PC-3 (cell line): ENCODE results near the gene PSMD3. TPM values are rescaled to one million over a fixed set of nuclear protein-coding genes. Genes with fewer than 3 reads are reported as not detected.
"Not testable (repeated sequence)": the region's sequence is repeated elsewhere in the genome, so short reads cannot be mapped to it uniquely, and the experiment has no call there.

Source experiments
- ATAC-seq: fragments of 200-7000 bp; cut with Tn5 transposase; 2 replicates; pipeline ENCODE4 v1.9.1; 2020; ENCODE audit warnings: mild to moderate bottlenecking, moderate library complexity
- BruUV-seq: library from RNA; stranded (reverse); fragments of 400-500 nt; replicated peaks from 2 replicates; lab custom pipeline; 2021; lab: Mats Ljungman, UMichigan
- CTCF ChIA-PET: fragments of 300-600 bp; sonication (Branson Sonifier 250); formaldehyde crosslinking; loops from one replicate; lab custom pipeline; 2022; ENCODE audit warnings: antibody characterized with exemption; lab: Charles Lee
- POLR2A ChIA-PET: fragments of 300-600 bp; sonication (Branson Sonifier 250); formaldehyde crosslinking; loops from one replicate; lab custom pipeline; 2022; ENCODE audit warnings: antibody characterized with exemption; ENCODE audit not compliant: unreplicated experiment; lab: Charles Lee
- DNase-seq: peaks from one replicate; pipeline ENCODE4 v3.0.0-alpha.2; 2015
- H2AFZ ChIP-seq: fragments of 300-600 bp; sonication (generic); 2 replicates; pipeline ENCODE4 v1.6.0; 2016; ENCODE audit warnings: antibody characterized with exemption, low read length
- H3F3A ChIP-seq: fragments of 300-600 bp; sonication (generic); one replicate; pipeline ENCODE4 v1.6.0; 2017; ENCODE audit warnings: antibody characterized with exemption, low read length, control low read depth, mild to moderate bottlenecking; ENCODE audit not compliant: unreplicated experiment
- H3K27ac ChIP-seq: fragments of 300-600 bp; sonication (generic); 2 replicates; pipeline ENCODE4 v1.5.1; 2016; ENCODE audit warnings: mild to moderate bottlenecking, low read length
- H3K27me3 ChIP-seq: fragments of 300-600 bp; sonication (generic); 2 replicates; pipeline ENCODE4 v1.6.1; 2016; ENCODE audit warnings: low read length, mixed read lengths
- H3K36me3 ChIP-seq: fragments of 300-600 bp; sonication (generic); 2 replicates; pipeline ENCODE4 v1.6.1; 2016; ENCODE audit warnings: low read depth, mixed run types, low read length, mixed read lengths
- H3K4me1 ChIP-seq: fragments of 300-600 bp; sonication (generic); 2 replicates; pipeline ENCODE4 v1.5.1; 2016; ENCODE audit warnings: low read length; ENCODE audit not compliant: insufficient read depth
- H3K4me2 ChIP-seq: fragments of 300-600 bp; sonication (generic); 2 replicates; pipeline ENCODE4 v1.6.0; 2016; ENCODE audit warnings: low read length
- H3K4me3 ChIP-seq: fragments of 300-600 bp; sonication (generic); 2 replicates; pipeline ENCODE4 v1.5.1; 2016; ENCODE audit warnings: mild to moderate bottlenecking, low read length, mixed read lengths
- H3K79me2 ChIP-seq: fragments of 300-600 bp; sonication (generic); 2 replicates; pipeline ENCODE4 v1.6.1; 2017; ENCODE audit warnings: low read length, mixed read lengths
- H3K9ac ChIP-seq: fragments of 300-600 bp; sonication (generic); 2 replicates; pipeline ENCODE4 v1.6.0; 2016; ENCODE audit warnings: mild to moderate bottlenecking, low read length
- H3K9me2 ChIP-seq: fragments of 300-600 bp; sonication (generic); replicated peaks from 2 replicates; pipeline ENCODE4 v1.6.1; 2016; ENCODE audit warnings: mixed run types, low read length, mixed read lengths
- H3K9me3 ChIP-seq: fragments of 300-600 bp; sonication (generic); 2 replicates; pipeline ENCODE4 v1.6.1; 2016; ENCODE audit warnings: low read length, mixed read lengths
- H4K20me1 ChIP-seq: fragments of 300-600 bp; sonication (generic); 2 replicates; pipeline ENCODE4 v1.6.1; 2016; ENCODE audit warnings: low read length, mixed read lengths
- CTCF ChIP-seq: fragments of 300-600 bp; sonication (generic); conservative IDR thresholded peaks from 2 replicates; pipeline ENCODE4 v1.5.1; 2017; ENCODE audit warnings: antibody characterized with exemption, low read depth, mild to moderate bottlenecking, low read length
- EZH2 ChIP-seq: fragments of 300-600 bp; sonication (generic); IDR thresholded peaks from one replicate; pipeline ENCODE4 v1.6.1; 2017; ENCODE audit warnings: antibody characterized with exemption, mild to moderate bottlenecking, low read length; ENCODE audit not compliant: unreplicated experiment
- EZH2phosphoT487 ChIP-seq: fragments of 300-600 bp; sonication (generic); IDR thresholded peaks from 2 replicates; pipeline ENCODE4 v1.6.1; 2018; ENCODE audit warnings: mild to moderate bottlenecking, antibody characterized with exemption, low read length, borderline replicate concordance
- intact Hi-C: fragments of 100-400 bp; cut with micrococcal nuclease; formaldehyde crosslinking; loops from 2 replicates; pipeline ENCODE4 v1.9.0; 2023
- total RNA-seq: library from RNA; depleted of rRNA; stranded (reverse); fragments of >200 nt; gene quantifications from 2 replicates; pipeline ENCODE4 v1.2.3, GENCODE V29; 2014

Gene PSMD3
- total RNA-seq, 1 experiment from 2014 or later: 267 TPM

DNA sequence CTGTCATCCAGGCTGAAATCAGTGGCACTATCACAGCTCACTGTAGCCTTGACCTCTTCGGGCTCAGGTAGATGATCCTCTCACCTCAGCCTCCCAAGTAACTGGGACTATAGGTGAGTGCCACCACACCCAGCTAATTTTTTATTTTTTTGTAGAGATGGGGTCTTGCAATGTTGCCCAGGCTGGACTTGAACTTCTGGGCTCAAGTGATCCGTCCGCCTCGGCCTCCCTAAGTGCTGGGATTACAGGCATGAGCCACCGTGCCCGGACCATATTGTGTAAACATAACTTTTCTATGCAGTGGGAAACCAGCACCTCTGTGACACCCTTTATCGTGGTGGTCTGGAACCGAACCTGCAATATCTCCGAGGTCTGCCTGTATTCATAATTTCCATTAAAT is 23.5 kb downstream of the PSMD3 start:
- Histone ChIP-seq H3K9me3 (no peaks in the 10 kb centered on the region), H4K20me1 (no peaks in the 10 kb centered on the region), H3K36me3 (no peaks in the 10 kb centered on the region), H3K27me3 (no peaks in the 10 kb centered on the region), H3K4me3 (no peak overlapping the region), H3K79me2 (no peaks in the 10 kb centered on the region), H3K27ac (no peak overlapping the region), H2AFZ (no peak overlapping the region), H3K9ac (no peak overlapping the region), H3K9me2 (no peaks in the 10 kb centered on the region), H3K4me1 (no peaks in the 10 kb centered on the region), H3K4me2 (no peak overlapping the region), H3F3A (no peaks in the 10 kb centered on the region)
- ChIA-PET CTCF (no interaction called here), POLR2A (no interaction called here)
- BruUV-seq: no TSS peak
- intact Hi-C loops: no loop called here
- DNase-seq (no peak), ATAC-seq (no peak)
- TF ChIP-seq EZH2: no peak

DNA sequence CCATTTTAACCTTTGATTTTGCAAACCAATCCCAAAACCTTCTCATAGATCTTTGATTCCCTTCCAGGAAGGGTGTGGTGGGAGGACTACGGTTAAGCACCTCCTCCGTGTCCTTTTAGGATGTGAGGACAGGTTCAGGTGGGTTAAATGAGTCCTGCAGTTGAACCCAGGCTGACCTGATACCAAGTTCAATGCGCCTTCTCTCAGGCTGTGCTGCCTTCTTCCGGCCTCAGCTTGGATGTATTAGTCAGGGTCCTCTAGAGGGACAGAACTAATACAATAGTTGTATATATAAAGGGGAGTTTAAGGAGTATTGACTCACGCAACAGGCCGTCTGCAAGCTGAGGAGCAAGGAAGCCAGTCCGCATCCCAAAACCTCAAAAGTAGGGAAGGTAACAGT is 24.1 kb downstream of the PSMD3 start:
- H3K79me2 ChIP-seq: no peaks in the 10 kb centered on the region
- no peak overlapping the region for H3K9ac ChIP-seq
- H3K4me2 ChIP-seq: no peak overlapping the region
- H3F3A ChIP-seq: no peaks in the 10 kb centered on the region
- H2AFZ ChIP-seq: no peak overlapping the region
- no peak overlapping the region for H3K4me3 ChIP-seq
- no peaks in the 10 kb centered on the region for H3K9me3 ChIP-seq
- ChIA-PET POLR2A (no interaction called here), CTCF (no interaction called here)
- ATAC-seq (no peak), DNase-seq (no peak)
- H3K27me3 ChIP-seq: no peaks in the 10 kb centered on the region
- H3K9me2 ChIP-seq: no peaks in the 10 kb centered on the region
- H3K36me3 ChIP-seq: no peaks in the 10 kb centered on the region
- BruUV-seq: no TSS peak
- intact Hi-C loops: no loop called here
- H3K27ac ChIP-seq: no peak overlapping the region
- H4K20me1 ChIP-seq: no peaks in the 10 kb centered on the region
- TF ChIP-seq EZH2 (no peak), CTCF (no peak), EZH2phosphoT487 (no peak)
- no peaks in the 10 kb centered on the region for H3K4me1 ChIP-seq

DNA sequence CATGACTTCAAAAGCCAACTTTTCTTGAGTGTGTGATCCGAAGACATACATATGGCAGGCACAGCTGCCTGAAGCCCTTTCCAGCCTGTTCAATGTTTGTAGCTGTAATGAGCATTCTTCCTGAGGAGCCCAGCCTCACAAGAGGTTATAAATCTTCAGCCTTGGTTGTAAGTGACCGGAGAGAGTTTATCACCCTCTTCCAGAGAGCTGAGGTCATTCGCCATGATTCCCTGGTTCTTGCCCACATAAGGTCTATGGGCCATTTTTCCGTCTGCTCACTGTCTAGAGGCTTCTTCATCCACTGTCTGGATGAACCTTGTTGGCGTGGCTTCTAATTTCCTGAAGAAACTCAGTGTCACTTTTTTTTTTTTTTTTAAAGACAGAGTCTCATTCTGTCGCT is 24.9 kb downstream of the PSMD3 start:
- Histone ChIP-seq H3K36me3 (no peaks in the 10 kb centered on the region), H3F3A (no peaks in the 10 kb centered on the region), H3K27me3 (no peaks in the 10 kb centered on the region), H3K4me3 (no peak overlapping the region), H3K9ac (no peak overlapping the region), H3K27ac (no peak overlapping the region), H3K4me1 (no peaks in the 10 kb centered on the region; the same call in 1 of the 2 replicates), H3K4me2 (no peak overlapping the region), H4K20me1 (no peaks in the 10 kb centered on the region), H2AFZ (no peak overlapping the region), H3K79me2 (no peaks in the 10 kb centered on the region), H3K9me3 (no peaks in the 10 kb centered on the region), H3K9me2 (no peaks in the 10 kb centered on the region)
- TF ChIP-seq CTCF (no peak), EZH2 (no peak), EZH2phosphoT487 (no peak)
- ChIA-PET POLR2A (no interaction called here), CTCF (no interaction called here)
- DNase-seq (no peak), ATAC-seq (no peak)
- no TSS peak for BruUV-seq
- intact Hi-C loops: no loop called here

- H3K4me1 ChIP-seq: peaks cover 19% of the 10 kb centered on the region
- CTCF ChIA-PET: interaction anchor here (0.6 kb wide), 1 partner anchor 56 kb away, joined by 5 read pairs; no protein-coding TSS in a partner anchor
- H2AFZ ChIP-seq, H3K79me2 ChIP-seq, H3K27ac ChIP-seq, POLR2A ChIA-PET, intact Hi-C loops, H3K9me2 ChIP-seq, DNase-seq, BruUV-seq, H3K36me3 ChIP-seq, H3K9ac ChIP-seq, H3K4me3 ChIP-seq, H4K20me1 ChIP-seq, H3K4me2 ChIP-seq, H3K9me3 ChIP-seq, H3F3A ChIP-seq, H3K27me3 ChIP-seq, ATAC-seq: not testable (repeated sequence)
Observed at GRCh38 chr17:40010946-40011500, 30.4 kb downstream of the PSMD3 start.

DNA sequence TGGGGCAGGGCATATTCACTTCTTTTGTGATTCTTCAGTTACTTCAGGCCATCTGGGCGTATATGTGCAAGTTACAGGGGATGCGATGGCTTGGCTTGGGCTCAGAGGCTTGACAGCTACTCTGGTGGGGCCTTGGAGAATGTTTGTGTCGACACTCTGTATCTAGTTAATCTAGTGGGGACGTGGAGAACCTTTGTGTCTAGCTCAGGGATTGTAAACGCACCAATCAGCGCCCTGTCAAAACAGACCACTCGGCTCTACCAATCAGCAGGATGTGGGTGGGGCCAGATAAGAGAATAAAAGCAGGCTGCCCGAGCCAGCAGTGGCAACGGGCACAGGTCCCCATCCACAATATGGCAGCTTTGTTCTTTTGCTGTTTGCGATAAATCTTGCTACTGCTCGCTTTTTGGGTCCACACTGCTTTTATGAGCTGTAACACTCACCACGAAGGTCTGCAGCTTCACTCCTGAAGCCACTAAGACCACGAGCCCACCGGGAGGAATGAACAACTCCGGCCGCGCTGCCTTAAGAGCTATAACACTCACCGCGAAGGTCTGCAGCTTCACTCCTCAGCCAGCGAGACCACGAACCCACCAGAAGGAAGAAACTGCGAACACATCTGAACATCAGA is 31.5 kb downstream of the PSMD3 start:
- H3K27ac ChIP-seq, DNase-seq, H3K79me2 ChIP-seq, CTCF ChIA-PET, H2AFZ ChIP-seq, H3K9ac ChIP-seq, ATAC-seq, H4K20me1 ChIP-seq, H3K36me3 ChIP-seq, H3K4me2 ChIP-seq, intact Hi-C loops, H3K9me2 ChIP-seq, H3K4me3 ChIP-seq, H3K27me3 ChIP-seq, BruUV-seq, H3K9me3 ChIP-seq, H3F3A ChIP-seq: not testable (repeated sequence)
- POLR2A ChIA-PET: interaction anchor here (0.6 kb wide), 1 partner anchor 1148 kb away, joined by 20 read pairs; no protein-coding TSS in a partner anchor
- H3K4me1 ChIP-seq: peaks cover 19% of the 10 kb centered on the region
